M059J (cell line): Measurements from ENCODE around the gene RIPK1. TPM values are rescaled to one million over a fixed set of nuclear protein-coding genes. Genes with fewer than 3 reads are reported as not detected.

Source experiments
- DNase-seq: peaks from one replicate; pipeline ENCODE4 v3.0.0-alpha.2; 2012; ENCODE audit warnings: low read depth
- total RNA-seq: library from RNA; depleted of rRNA; stranded (reverse); fragments of >200 nt; shearing (Covaris generic); gene quantifications from 2 replicates; pipeline ENCODE4 v1.2.3, GENCODE V29; 2014; rRNA removed

Gene RIPK1
- total RNA-seq, 1 experiment from 2014 or later = 43.6 TPM

DNA sequence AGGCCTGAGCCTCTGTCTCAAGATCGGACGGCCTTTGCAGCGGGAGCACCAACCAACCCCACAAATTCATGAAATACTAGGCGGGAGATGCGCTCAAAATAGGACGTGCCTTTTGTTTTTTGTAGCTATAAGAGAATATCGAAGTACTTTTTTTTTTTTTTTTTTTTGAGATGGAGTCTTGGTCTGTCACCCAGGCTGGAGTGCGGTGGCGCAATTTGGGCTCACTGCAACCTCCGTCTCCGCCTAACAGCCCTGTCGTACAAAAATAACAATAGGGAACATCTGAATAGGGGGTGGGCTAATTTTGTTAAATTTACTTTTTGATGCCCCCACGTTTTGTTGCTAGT, 94.9 kb downstream of the RIPK1 start:
- no peak for DNase-seq

DNA sequence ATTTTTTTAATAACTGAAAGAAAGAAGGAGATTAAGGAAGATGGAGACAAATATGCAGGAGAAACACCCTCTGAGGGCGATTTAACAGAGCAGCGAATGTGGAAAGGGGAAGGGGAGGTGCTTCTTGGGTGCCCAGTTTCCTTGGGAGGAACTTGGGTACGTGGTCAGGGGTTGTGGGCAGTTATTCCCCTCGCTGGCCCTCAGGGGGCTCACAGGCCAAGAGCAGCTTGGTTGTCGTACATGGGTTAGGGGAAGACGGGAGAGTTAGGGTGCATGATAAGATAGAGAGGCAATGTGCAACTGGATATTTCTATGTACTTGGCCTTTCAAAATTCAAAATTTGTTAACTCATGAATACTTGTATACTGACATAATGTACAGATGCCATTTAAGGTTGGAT, 96.1 kb downstream of the RIPK1 start:
- no peak for DNase-seq

Other genes with a start within 250 kb of the RIPK1 start
- gene SERPINB1, start 226.6 kb upstream of the RIPK1 start, total RNA-seq = 1.5 and 3.9 TPM in 2 replicates
- gene SERPINB9, start 165.2 kb upstream of the RIPK1 start, total RNA-seq = 4.1 and 6.8 TPM in 2 replicates
- gene SERPINB6, start 96.9 kb upstream of the RIPK1 start, total RNA-seq = 177 and 209 TPM in 2 replicates
- gene NQO2, start 68.6 kb upstream of the RIPK1 start, total RNA-seq = 40.2 and 46.4 TPM in 2 replicates
- 11.6 and 19.7 TPM in 2 replicates for gene BPHL, start 50.2 kb downstream of the RIPK1 start, total RNA-seq
- gene TUBB2A, start 89.0 kb downstream of the RIPK1 start, total RNA-seq = 278 and 327 TPM in 2 replicates
- 60.1 and 127 TPM in 2 replicates for gene TUBB2B, start 159.2 kb downstream of the RIPK1 start, total RNA-seq
- 29.9 and 35.1 TPM in 2 replicates for gene PSMG4, start 190.5 kb downstream of the RIPK1 start, total RNA-seq